GM12875 (cell line): ENCODE data around the gene NACA.
"Not testable (repeated sequence)": the region's sequence is repeated elsewhere in the genome, so short reads cannot be mapped to it uniquely, and the experiment has no call there.

Experiments
- H3K4me3 ChIP-seq: one replicate; pipeline ENCODE4 v1.5.1; 2011; ENCODE audit warnings: low read depth, low read length, control low read depth
- TF ChIP-seq, protein P1 (sequence below): IDR thresholded peaks from 2 replicates; pipeline ENCODE4 v1.5.1; 2011; ENCODE audit warnings: low read depth, mild to moderate bottlenecking, control low read depth, inconsistent platforms, low read length, moderate library complexity, borderline replicate concordance; ENCODE audit not compliant: insufficient read depth

NACA gene

DNA sequence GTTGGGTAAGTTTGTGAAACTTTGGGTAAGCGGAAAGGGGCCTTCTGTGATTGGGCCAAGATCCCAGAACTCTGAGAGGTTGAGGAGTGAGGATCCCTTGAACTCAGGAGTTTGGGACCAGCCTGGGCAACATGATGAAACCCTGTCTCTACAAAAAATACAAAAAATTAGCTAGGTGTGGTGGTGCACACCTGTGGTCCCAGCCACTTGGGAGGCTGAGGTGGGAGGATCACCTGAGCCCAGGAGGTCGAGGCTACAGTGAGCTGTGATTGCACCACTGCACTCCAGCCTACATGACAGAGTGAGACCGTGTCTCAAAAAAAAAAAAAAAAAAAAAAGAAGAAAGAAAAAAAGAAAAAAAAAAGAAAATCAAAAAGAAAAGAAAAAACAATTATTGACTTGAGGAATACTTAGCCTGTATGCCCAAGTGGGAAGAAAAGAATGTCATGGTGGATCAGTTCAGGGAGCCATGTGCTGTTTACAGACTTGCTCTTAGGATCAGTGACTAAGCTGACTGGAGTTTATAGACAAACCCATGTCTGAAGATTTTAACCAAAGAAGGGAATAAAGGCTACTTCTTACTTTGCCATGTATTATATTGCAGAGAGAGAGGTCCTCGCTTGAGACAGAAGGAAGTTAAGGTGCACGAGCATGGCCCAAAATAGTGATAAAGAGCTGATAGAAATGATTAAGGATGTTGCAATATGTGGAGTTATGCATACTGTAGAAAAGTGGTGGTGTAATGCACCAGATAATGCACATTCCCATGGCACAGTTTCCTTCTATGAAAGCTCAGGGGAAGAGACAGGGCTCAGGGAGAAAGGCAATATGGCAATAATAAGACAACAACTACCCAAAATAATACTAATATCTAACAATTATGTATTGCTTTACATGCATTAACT, 38.9 kb upstream of the NACA start:
- no peak overlapping the region for H3K4me3 ChIP-seq
- TF ChIP-seq, protein P1, sequence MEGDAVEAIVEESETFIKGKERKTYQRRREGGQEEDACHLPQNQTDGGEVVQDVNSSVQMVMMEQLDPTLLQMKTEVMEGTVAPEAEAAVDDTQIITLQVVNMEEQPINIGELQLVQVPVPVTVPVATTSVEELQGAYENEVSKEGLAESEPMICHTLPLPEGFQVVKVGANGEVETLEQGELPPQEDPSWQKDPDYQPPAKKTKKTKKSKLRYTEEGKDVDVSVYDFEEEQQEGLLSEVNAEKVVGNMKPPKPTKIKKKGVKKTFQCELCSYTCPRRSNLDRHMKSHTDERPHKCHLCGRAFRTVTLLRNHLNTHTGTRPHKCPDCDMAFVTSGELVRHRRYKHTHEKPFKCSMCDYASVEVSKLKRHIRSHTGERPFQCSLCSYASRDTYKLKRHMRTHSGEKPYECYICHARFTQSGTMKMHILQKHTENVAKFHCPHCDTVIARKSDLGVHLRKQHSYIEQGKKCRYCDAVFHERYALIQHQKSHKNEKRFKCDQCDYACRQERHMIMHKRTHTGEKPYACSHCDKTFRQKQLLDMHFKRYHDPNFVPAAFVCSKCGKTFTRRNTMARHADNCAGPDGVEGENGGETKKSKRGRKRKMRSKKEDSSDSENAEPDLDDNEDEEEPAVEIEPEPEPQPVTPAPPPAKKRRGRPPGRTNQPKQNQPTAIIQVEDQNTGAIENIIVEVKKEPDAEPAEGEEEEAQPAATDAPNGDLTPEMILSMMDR, result no peak

DNA sequence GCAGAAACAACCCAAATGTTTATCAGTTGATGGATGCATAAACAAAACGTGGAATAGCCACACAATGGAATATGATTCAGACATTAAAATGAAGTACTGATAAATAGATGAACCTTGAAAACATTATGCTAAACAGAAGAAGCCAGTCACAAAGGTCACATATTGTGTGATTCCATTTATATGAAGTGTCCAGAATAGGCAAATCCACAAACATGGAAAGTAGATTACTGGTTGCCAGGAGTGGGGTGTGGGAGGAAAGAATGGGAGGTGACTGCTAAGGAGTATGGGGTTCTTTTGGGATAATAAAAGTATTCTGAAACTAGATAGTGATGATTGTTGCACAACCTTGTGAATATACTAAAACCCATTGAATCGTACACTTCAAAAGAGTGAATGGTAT, 36.7 kb upstream of the NACA start:
- H3K4me3 ChIP-seq, result no peak overlapping the region
- TF ChIP-seq, protein P1, result no peak

DNA sequence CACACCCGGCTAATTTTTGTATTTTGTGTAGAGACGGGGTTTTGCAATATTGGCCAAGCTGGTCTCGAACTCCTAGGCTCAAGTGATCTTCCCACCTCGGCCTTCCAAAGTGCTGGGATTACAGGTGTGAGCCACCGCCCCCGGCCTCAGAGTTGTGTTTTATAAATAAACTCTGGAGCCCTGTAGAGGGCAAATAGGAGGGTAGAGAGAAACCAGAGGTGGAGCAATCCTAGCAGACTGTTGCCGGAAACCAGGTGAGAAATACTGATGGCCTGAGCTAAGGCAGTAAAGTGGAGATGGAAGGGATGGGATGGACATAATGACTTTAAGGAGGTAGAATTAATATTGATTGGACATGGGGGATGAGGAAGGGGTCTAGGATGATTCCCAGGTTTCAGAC, 35.4 kb upstream of the NACA start:
- TF ChIP-seq, protein P1, result no peak
- no peak overlapping the region for H3K4me3 ChIP-seq

DNA sequence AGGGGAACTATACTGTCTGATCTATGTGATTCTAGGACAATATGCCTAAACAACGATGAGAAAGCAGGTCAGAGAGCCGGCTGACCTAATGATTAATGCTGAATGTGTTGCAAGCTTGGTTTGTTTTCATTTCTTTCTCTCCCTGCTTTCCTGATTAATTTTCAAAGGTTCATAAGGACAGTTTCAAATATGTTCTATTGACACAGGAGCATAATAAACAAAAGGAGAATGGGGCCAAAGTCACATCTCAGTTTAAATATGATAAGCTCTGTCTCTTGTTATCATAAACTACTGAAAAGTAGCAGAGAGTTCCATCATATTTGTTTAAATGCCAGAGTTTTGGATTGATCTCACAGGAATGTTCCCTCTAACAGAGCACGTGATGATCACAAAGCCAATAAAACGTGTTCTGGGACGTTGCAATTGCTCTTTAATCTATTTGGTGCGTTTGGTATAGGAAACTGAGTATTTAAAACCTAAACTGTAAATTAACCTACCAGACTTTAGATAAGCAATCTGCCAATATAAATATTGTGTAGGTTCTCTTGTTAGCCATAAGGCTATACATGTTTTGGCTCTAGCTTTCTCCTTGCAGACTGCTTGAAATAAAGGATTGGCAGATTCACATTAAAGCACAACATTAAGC, 34.3 kb upstream of the NACA start:
- no peak overlapping the region for H3K4me3 ChIP-seq

DNA sequence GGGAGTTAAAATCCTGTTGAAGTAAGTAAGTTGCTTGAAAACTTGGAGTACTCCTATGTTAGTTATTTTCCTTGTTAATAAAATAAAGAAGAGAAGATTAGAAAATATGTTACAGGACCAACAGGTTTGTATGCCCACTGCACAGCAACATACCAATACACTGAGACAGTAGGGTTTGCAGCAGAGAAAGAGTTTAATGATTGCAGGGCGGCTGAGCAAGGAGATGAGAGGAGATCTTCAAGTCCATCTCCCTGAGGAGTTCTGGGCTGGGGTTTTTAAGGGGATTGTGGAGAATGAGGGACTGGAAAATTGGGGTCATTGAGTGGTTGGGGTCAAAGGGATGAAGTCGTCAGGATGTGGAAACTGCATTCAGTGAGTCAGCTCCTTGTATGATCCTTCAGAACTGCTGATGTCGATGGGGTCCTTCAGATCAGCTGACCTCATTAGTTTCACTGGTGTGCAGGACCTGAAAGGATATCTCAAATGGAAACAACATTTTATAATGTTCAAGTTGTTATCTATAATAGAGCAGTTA, 33.7 kb upstream of the NACA start:
- H3K4me3 ChIP-seq, result no peak overlapping the region
- TF ChIP-seq, protein P1, result no peak

More for the DNA sequence above, 34.3 kb upstream of the NACA start:
- TF ChIP-seq, protein P1, result no peak

DNA sequence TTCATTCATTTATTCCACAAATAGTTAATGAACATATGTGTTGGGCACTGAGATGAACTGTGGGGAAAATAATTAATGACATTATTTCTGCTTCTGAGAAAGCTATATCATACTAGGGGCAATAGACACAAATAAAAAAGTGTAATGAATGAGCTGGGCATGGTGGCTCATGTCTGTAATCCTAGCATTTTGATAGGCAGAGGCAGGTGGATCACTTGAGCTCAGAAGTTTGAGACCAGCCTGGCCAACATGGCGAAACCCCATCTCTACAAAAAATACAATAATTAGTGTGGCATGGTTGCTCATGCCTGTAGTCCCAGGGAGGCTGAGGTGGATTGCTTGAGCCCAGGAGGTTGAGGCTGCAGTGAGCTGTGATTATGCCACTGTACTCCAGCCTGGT, 32.9 kb upstream of the NACA start:
- not testable (repeated sequence) for H3K4me3 ChIP-seq

DNA sequence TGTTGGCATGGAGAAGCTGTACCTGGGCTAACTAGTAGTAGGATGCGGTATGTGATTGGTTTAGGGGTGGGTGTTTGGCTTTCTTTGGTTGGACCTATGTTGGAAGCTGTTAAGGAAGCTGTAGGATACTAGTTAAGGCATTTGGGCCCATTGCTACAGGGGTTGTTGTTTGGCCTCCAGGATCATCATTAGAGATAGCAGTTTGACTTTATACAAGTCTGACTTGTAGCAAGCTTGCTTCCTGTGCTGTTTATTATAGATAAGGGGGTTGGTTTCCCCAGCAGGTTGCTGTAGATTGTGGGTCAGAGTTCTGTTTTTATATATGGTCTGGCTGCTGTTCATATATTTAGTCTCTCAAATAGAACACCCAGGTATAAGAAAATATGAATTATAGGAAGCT, 28.5 kb upstream of the NACA start:
- H3K4me3 ChIP-seq, result no peak overlapping the region
- TF ChIP-seq, protein P1, result no peak
